Measurements from ENCODE around the gene CNOT3.
"Not testable (repeated sequence)": the region's sequence is repeated elsewhere in the genome, so short reads cannot be mapped to it uniquely, and the experiment has no call there.

CNOT3 gene

GRCh38 chr19:54169149-54169740, 31.7 kb downstream of the CNOT3 start:
- no peak for DNase-seq (ENCODE audit: low spot score)

DNA sequence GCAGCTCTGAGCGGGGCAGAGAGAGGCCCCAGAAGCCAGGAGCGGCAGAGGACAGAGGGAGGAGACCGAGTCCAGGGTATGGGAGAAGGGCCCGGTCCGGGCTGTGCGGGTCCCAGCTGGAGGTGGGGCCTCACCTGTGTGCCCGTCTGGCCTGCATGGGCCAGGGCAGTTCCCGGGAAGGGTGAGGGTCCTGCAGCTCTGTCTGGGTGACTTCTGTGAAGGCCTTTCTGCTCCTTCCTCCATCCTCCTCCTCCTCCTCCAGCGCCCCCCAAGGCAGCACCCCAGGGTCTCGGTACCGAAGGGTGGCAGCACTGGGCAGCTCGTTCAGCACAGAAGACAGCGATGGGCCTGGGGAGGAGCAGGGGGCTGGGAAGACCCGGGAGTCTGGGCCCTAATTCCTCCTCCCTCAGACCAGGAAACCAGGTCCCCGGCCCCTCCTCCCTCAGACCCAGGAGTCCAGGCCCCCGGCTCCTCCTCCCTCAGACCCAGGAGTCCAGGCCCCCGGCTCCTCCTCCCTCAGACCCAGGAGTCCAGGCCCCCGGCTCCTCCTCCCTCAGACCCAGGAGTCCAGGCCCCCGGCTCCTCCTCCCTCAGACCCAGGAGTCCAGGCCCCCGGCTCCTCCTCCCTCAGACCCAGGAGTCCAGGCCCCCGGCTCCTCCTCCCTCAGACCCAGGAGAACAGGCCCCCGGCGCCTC, 34.3 kb downstream of the CNOT3 start:
- DNase-seq (ENCODE audit: low spot score) = not testable (repeated sequence)

DNA sequence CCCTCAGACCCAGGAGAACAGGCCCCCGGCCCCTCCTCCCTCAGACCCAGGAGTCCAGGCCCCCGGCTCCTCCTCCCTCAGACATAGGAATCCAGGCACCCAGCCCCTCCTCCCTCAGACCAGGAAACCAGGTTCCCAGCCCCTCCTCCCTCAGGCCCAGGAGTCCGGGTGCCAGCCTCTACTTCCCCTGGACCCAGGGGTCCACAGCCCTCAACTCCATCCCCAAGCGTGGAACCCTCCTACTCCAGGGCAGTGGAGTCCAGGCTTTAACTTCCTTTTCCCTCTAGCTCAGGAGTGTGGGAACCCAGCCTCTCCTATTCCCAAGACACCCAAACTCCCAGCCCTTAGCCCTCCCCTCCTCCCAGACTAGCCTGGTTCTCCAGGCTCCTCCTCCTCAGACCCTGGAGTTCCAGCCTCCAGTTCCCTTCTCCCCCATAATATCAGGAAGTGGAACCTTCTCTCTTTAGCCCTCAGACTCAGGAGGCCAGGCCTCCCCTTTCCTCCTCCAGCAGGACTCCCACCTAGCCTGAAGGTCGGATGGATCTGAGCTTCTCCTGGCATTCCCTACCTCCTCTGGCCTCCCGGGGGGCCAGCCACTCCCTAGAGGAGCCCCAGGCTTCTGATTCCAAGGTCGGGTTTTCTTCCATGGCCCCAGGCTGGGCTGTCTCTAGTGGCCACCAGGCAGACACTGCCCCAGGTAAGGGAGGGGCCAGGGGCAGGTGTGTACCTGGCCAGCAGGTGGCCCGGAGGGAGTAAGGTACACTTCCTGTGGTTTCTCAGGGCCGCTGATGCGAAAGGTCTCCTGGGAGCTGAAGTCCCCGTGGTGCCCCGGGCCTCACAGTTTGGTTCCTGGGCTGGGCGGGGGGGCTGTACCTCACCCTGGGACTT, 35.2 kb downstream of the CNOT3 start, which contains the start of gene TMC4:
Gene TMC4, minus strand, starts transcription at position 690 of the 888 bp plus-strand sequence. Its CDS starts 43 bp downstream, at position 647.
- no peak for DNase-seq (ENCODE audit: low spot score)

GRCh38 chr19:54173359-54173699, 35.8 kb downstream of the CNOT3 start:
- no peak for DNase-seq (ENCODE audit: low spot score)

GRCh38 chr19:54173951-54174834, 36.6 kb downstream of the CNOT3 start:
- peak; percentile 3 for DNase-seq (ENCODE audit: low spot score)

- DNase-seq (ENCODE audit: low spot score) = no peak
Measured at GRCh38 chr19:54178581-54179261, 41.2 kb downstream of the CNOT3 start.

DNA sequence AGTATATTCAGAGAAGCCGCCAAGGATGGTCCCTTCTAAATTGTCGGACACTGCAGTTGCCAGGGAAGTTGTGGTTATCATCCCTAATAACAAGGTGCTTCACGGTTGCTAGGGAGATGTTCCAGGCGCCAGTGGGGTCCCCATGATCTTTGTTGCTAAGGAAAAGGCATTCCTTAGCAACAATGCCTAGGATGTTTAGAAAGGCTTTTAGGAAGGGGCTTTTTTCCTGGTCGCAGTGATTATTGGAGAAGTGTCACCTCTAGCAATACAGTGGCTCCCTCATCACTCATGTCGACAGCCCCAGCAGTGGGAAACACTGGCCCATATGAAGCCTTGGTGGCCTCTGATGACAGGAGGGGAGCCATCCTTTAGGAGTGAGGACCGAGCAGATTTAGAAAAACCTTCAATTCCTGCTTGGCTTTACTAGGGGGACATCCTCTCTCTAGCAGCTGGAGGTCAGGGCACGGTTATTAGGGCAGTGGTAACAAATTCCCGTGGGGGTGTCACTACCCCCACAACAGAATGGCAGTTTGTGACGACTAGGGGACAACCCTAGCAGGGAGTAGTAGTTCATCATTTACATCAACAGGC, 41.8 kb downstream of the CNOT3 start:
- no peak for DNase-seq (ENCODE audit: low spot score)

GRCh38 chr19:54179921-54180461, 42.4 kb downstream of the CNOT3 start:
- DNase-seq (ENCODE audit: low spot score) = no peak

GRCh38 chr19:54180691-54181091, 43.1 kb downstream of the CNOT3 start:
- DNase-seq (ENCODE audit: low spot score) = no peak

GRCh38 chr19:54181894-54182293, 44.3 kb downstream of the CNOT3 start:
- not testable (repeated sequence) for DNase-seq (ENCODE audit: low spot score)

- no peak for DNase-seq (ENCODE audit: low spot score)
Measured at GRCh38 chr19:54183431-54183830, 45.9 kb downstream of the CNOT3 start.

DNA sequence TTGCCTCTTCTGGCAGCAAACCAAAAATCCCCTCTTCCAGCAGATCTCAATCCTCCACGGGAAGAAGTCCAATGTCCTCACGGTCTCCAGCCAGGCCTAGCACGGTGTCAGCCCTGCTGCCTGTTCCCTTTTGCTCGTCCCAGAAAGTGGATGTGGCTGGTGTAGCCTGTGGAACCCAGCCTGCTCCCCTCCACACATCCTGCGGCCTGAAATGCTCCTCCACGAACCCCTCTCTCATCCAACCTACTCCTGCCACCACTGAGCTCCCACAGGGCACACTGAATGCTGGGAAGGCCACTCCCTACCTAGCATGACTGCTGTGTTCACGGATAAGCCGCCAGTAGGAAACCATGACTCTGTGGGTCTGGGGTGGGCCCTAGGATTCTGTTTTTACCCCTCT, 48.8 kb downstream of the CNOT3 start:
- DNase-seq (ENCODE audit: low spot score) = no peak

GRCh38 chr19:54186934-54187381, 49.4 kb downstream of the CNOT3 start:
- no peak for DNase-seq (ENCODE audit: low spot score)

DNA sequence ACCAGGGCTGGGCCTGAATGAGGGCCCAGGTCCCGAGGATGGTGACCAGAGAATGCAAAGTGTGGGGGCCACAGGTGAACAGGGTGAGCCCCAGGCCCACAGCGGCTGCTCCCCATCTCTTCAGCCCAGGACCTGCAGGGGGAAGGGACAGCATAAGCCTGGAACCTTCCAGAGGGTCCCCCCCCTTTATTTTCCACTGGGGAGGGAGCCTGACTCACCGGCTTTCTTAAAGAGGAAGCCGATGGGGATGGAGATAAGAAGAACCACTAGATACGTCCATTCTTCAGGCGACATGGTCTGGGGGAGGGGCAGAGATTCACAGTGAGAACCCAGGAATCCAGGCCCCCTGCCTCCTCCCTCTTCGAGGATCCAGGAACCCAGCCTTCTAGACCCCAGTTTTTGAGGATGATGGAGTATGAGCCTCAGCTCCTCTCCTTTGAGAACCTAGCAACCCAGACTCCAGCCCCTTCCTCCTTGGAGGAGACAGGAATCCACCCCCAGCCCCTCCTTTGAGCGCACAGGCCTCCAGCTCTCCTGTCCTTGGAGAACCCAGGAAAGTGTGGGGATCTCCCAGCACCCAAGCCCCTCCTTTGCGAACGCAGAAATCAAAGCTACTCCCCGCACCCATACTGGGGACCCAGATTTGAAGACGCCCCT, 50.8 kb downstream of the CNOT3 start:
- no peak for DNase-seq (ENCODE audit: low spot score)

- DNase-seq (ENCODE audit: low spot score) = no peak
Measured at GRCh38 chr19:54189145-54189734, 51.7 kb downstream of the CNOT3 start, which contains the start of gene MBOAT7. TSS of gene MBOAT7 (minus strand) at chr19:54189580. CDS start at chr19:54188508, 1,072 bp downstream.

DNA sequence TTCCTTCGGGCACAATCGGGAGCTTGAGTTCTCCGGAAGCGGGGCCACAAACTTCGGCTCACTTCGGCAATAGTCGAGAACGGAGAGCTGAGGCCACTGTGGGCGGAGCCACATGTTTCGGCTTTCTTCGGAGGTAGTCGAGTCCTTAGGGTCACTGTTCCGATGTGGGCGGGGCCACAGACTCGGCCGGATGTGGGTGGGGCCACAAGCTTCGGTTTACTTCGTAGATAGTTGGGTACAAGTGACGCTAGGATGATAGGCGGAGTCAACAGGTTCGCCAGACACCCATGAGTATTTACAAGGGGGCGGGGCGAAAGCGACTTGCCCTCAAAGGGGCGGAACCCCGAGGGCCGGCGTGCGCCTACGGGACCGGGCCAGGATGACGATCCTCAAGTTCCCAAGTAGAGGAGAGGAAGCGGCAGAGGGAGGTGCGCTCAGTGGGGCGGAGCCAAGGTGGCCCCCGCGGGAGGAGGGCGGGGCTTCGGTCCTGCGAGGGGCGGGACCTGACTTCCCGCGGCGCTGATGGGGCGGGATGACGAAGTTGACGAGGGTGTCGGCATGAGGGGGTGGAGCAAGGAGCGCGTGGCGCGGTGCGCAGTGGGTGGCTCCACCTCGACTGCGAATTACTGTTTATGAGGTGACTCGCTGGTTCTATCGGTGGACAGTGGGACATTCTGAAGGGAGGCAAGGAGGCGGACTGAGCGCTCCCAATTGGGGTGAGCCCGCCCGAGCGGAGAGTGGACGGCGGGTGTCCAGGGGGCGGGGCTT, 52.4 kb downstream of the CNOT3 start:
- peak; percentile 96 for DNase-seq (ENCODE audit: low spot score)

- peak; percentile 88 for DNase-seq (ENCODE audit: low spot score)
Measured at GRCh38 chr19:54190503-54191010, 53.0 kb downstream of the CNOT3 start.

Measured in AG20443 (cell line).